ENCODE measurements around the gene UBA52.

UBA52 gene

DNA sequence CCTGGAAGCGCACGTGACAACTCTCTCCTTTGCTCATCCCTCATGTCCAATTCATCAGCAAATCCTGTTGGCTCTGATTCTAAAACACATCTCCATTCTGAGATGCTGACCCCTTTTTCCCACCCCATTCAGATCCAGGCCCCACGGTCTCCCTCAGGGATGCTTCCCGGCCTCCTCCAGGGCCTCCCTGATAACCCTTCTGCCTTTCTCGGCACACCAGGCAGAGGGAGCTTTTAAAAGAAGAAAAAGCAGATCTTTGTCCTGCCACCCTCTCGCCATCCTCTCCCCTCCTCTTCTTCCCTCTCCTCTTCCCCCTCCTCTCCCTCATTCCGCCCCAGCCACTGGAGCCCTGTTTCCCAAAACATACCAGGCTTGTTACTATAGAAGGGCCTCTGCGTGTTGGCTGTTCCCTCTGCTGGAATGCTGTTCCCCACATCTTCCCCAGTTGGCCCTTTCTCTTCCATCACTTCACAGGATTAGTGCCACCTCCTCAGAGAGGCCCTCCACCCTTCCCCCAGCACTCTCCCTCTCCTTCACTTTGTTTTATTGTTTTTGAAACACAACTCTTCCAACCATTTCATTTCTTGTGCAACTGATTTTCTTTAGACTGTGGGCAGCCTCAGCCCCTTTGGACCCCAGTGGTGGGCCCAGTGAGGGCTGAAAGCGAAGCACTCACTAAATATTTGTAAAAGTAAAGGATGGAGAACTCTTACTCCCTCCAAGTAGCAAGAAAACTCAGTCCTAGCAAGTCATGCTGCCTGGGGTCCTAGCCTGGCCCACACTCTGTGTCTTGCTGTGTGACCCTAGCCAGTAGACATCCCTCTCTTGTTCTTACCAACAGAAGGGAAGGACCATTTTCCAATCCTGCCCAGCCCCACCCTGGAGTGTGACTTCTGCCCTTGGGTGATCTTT lies 37.4 kb downstream of the UBA52 start:
- DNase-seq = no peak

DNA sequence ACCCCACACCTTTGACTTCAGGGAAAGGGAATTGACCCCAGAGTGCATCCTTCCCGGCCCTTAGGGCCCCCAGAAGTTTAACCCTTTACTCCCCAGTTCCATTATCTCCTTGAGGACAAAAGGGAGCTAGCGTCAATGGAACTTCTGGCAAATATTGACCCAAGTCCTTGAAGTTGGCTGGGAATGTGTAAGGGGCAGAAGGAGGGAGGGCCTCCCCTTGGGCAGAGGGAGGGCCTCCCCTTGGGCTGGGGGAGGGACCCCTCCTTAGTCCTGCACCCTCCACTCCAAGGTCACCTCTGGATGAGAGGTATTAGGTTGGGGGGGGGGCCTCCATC lies 38.0 kb downstream of the UBA52 start:
- DNase-seq = no peak

DNA sequence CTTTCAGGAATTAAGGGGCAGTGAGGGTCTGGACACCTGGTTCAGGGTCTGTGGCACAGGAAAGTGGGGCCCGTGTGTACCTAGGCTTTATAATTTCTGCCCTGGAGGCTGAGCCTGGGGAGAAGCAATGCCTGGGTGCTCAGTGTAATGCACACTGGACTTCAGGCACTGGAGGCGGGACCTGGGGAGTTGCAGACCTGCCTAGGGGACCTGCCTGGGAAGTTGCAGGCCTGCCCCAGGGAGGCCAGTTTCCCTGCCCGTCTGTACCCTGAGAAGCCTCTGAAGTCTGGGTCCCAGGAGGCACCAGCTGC lies 38.5 kb downstream of the UBA52 start:
- DNase-seq = no peak

DNA sequence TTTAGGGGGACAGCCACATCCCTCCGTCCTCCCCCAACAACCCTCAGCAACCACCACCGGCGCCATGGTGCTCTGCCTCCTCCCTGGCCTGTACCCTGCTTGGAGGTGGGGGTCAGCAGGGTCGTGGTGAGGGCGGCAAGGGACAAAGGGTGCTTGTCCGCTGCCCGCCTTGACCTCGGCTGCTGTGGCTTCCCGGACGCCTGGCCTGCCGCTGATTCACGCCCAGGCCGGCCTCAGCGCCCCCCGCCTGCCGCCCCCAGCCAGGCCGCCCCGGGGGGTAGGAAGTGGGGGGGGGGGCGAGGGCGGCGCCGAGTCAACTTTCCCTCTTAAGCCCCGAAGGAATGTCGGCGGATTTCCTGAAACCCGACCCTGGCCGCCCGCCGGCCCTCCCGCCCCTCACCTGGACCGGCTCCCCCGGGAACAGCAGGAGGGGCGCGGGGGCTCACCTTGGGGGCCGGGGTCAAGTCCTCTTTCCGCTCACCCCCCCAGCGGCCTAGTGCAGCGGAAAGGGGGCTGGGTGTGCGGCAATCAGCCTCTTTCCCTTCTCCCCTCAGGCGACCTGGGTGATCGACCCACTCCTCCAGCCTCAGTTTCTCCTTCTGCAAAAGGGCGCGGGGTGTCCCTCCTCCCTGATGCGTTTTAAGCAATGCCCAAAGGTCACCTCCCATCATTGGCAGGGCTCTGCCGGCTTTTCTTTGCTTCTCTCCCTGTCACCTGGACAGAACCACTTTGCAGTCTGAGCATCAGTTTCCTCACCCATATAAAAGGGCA lies 39.1 kb downstream of the UBA52 start:
- DNase-seq = no peak

DNA sequence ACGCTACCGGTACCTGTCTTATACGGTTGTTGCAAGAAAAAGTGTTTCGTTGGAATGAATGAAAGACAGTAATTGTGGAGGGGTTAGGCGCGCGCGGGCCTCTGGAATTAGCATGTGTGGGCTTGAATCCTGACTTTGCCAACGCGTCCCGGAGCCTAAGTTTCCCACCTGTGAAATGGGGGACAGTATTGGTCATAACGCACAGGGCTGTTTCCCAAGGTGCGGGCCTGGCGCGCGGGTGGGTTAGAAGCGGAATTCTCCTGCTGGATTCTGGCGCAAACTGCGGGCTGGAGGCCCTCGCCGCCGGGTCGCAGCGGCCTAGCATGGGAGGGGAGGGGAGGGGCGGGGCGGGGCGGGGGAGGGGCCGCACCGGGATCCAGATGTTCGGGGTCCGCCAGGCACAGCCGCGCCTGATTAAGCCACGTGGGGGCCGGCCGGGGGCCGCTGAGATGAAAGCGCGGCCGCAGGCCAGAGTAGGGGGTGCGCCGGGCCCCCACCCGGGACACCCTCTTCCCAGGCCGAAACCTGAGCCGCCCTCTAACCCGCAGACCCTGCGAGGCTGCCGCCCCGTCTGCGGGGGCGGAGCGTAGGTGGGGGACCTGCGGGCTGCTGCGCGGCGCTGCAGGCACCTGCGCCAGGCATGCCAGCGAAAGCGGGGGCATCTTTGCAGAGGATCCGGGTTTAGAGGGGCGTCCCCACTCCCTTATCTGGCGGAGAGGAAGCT lies 39.8 kb downstream of the UBA52 start:
- no peak for DNase-seq

DNA sequence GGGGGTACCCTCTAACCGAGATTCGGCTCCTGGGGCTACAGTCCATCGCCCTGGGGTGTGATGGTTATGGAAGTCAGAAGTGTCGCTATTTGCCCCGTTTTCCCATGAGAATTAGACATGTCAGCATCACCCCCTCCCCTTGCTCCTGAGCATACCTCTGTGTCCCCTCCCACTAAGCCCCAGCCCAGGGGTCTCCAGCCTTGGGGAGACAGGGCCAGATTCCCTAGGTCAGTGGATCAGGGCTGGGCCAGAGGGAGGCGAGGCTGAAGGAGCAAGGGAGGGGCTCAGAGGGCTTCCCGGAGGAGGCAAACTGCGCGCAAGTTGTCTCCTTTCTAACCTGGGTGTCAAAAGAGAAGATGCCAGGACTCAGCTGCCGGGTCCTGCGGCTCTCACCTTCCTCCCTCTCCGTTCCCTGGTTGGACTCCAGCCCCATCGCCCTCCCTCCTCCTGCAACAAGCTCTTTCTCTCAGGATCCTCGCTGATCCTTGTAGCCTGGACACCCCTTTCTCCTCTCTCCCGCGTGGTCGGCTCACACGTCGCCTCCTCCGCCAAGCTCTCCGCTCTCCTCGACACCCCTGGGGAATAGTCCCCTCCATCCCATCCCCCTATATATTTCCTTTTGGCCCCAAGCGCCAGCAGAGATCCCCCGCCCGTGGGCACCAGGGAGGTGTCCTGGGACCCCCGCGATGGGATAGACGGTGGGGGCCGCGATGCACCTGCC lies 40.6 kb downstream of the UBA52 start:
- no peak for DNase-seq

DNA sequence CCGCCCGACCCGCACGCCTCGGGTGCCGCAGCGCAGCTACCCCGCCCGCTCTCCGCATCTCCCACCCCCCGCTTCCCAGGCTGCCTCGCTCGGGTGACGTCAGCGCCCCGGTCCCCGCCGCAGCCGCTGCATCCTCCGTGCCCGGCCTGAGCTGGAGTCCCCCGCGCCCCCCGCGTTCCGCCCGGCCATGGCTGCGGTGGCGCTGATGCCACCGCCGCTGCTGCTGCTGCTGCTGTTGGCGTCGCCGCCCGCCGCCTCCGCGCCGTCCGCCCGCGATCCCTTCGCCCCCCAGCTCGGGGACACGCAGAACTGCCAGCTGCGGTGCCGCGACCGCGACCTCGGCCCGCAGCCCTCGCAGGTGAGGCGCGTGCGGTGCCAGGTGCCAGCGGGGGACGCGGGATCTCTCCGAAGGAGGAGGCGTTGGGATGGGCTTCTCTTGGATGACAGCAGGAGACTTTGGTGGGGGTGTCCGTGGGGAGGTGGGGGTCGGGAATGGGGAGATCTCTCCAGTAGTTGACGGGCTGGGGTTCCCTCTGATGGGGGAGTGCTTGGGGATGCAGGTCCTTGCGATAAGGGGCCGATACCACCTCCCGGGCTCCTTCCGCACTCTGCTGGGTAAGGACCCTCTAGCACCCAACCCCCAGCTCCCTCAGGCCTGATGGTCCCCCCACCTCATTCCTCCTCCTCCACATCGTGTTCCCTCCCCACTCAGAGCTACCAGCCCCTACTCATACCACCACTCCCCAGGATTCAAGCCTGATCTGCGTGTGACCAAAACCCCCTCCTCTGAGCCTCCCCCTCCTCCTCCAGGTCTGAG lies 41.3 kb downstream of the UBA52 start, which contains the start of gene TMEM59L:
TSS of gene TMEM59L (plus strand) at position 99 of the 817 bp plus-strand sequence. CDS start at position 188, 89 bp downstream.
- no peak for DNase-seq

DNA sequence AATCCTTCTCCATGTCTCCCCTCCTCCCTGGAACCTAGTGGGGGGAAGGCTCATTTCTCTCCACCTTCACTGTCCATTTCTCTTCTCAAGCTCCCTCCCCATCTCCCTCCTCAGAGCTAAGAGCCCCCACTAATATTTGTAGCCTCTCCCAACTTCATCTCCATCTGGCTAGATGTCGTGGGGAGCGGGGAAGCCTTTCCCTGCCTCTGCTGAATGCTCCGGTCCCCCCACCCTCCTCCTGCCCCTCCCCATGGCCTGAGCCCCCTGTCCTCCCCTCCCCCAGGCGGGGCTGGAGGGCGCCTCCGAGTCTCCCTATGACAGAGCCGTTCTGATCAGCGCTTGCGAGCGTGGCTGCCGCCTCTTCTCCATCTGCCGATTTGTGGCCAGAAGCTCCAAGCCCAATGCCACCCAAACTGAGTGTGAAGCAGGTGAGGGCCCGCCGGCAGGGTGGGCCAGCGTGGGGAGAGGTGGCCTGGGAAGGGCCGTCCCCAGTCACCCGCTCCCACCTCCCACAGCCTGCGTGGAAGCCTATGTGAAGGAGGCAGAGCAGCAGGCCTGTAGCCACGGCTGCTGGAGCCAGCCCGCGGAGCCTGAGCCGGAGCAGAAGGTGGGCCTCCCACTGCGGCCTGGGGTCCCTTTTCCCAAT lies 42.1 kb downstream of the UBA52 start:
- no peak for DNase-seq

DNA sequence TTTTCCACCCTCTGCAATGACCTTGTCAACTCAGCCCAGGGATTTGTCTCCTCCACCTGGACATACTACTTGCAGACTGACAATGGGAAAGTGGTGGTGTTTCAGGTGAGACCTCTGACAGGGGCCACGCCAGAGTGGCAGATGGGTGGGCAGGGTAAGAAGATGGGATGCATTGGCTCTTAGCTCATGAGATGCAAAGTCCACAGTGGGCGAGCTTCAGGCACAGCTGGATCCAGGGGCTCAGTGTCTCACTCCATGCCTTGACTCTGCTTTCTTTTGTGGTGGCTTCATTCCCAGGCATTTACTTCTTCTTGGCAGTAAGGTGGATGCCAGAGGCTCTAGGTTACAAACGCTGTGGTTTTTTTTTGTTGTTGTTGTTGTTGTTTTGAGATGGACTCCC lies 44.4 kb downstream of the UBA52 start:
- no peak for DNase-seq

DNA sequence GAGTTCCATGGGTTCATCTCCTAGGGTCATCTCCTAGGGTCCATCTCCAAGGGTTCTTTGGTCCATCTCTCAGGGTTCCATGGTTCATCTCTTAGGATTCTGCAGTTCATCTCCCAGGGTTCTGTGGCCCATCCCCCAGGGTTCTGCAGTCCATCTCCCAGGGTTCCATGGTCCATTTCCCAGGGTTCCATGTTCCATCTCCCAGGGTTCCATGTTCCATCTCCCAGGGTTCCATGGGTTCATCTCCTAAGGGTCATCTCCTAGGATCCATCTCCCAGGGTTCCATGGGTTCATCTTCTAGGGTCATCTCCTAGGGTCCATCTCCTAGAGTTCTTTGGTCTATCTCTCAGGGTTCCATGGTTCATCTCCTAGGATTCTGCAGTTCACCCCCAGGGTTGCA lies 45.9 kb downstream of the UBA52 start:
- DNase-seq = no peak

DNA sequence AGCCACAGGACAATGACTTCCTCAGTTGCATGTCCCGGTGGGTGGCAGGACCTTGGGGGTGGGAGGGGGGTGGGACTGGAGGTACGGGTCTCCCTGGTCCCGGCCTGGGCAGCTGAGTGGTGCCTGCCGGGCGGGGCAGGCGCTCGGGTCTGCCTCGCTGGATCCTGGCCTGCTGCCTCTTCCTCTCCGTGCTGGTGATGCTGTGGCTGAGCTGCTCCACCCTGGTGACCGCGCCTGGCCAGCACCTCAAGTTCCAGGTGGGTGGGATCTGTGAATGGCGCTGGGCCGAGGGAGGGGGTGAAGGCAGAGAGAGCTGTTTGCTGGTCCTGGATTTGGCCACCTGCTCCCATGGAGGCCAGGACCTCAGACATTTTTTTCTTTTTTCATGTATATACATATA lies 46.6 kb downstream of the UBA52 start:
- no peak for DNase-seq

DNA sequence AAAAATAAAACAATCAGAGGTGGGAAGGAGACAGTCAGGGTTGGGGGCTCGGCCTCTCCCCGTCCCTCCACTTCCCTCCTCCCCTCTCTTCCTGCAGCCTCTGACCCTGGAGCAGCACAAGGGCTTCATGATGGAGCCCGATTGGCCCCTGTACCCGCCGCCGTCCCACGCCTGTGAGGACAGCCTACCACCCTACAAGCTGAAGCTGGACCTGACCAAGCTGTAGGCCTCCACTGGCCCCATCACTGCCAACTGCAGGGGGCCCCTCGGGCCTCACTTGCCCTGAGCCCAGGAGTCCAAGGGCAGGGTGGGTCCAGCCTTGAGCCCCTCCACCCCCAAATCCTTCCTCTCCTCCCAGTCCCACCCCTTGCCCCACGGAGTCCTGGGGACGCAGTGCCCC lies 48.7 kb downstream of the UBA52 start:
- no peak for DNase-seq

DNA sequence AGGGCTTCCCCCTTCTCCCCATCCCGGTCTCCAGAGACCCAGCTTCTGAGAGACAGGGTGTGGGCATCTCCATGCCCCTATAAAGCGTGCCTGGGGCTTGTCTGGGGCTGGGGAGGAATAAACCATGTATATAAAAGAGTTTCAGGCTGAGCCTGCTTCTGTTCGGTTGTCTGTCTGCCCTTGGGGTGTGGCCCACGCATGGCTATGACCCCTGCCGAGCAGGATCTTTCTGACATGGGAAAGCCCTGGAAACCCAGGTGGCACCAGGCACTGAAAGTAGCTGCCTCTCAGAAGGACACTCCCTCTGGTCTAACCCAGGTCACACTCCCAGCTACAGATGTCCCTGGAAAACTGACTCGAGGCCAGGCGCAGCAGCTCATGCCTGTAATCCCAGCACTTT lies 49.2 kb downstream of the UBA52 start:
- DNase-seq = no peak

DNA sequence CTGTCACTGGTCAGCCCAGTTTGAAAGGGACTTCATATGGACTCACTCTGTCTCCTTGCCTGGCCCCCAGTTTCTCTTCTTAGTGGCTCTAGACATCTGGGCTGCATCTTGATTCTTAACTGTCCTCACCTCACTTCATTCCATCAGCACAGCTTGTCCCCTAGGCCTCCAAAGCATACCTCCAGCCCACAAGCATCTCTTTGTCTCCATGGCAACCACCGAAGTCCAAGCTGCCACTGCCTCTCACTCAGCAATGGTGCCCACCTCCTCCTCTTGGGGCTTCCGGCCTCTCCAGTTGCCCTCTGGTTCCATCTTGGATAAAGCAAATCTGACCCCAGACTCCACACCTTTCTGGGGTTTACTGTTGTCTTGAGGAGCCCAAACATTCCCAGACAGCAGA lies 55.2 kb downstream of the UBA52 start:
- DNase-seq = no peak
